ENCODE measurements around the gene GRK2. TPM values are rescaled to one million over a fixed set of nuclear protein-coding genes. Genes with fewer than 3 reads are reported as not detected.

GRK2 gene
- total and polyA plus RNA-seq, 9 of the 15 experiments (the other 6 are each of a cell fraction or from before 2014, with no cell fraction given), result 0.24 to 95.8 (median 56.5) TPM

DNA sequence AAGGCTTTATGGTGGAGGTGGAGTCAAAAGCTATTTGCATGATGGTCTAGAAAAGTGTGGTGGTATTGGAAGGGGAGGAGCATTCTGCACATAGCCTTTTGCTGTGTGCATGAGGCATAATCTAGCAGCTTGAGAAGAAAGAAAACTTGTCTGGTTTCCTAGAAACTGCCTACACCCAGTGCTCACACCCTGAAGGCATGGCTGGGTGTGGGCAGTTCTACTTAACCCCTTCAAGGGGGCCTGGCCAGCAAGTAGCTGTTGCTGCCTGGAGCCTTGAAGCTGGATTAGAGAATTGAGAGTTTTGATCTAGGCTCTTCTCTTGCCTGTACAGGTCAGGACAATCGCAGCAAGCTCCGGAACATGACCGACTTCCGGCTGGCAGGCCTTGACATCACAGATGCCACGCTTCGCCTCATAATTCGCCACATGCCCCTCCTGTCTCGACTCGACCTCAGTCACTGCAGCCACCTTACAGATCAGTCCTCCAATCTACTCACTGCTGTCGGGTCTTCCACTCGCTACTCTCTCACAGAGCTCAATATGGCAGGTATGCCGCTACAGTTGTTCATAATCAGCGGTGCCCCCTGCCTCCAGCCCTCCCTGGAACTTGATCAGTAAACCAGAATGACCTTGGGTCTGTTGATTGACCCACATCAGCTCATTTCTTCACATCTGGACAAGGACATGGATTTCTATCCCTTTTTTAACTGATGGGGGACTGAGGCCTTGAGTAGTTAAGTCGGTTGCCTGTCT is 12.2 kb upstream of the GRK2 start:
- no peak overlapping the region for H3K27ac ChIP-seq (ENCODE audit: extremely low read depth, low read depth, low read length)
- BruUV-seq (replicated peaks), result no TSS peak
- no peaks in the 10 kb centered on the region for H3K9me1 ChIP-seq (ENCODE audit: control insufficient read depth, insufficient read depth, low read length)
- H3K9me3 ChIP-seq (replicated peaks; ENCODE audit: control insufficient read depth, insufficient read depth, low read depth, low read length), result no peaks in the 10 kb centered on the region
- CTCF ChIA-PET (ENCODE audit: low intra/inter-chr PET ratio), result no interaction called here
- H3K9ac ChIP-seq (ENCODE audit: insufficient read depth in 1 of 2, low read depth in 2 of 2, low read length in 2 of 2), result 0 out of 4 replicates have a peak overlapping the region, but pooled peaks of 1 of the 2 experiments have one; percentile 12
- in situ Hi-C loops (cut with MboI), result no loop called here
- DNase-seq (ENCODE audit: extremely low read depth in 1 of 4, low spot score in 3 of 4) (no peak), ATAC-seq (no peak), FAIRE-seq (no peak)
- TF ChIP-seq RBFOX2 (IDR thresholded peaks at IDR 0.05; ENCODE audit: low read depth, low read length) (0 out of 2 replicates have a peak, but pooled peaks have one; percentile 15), ARID2 (IDR thresholded peaks at IDR 0.05) (no peak), POLR2AphosphoS2 (IDR thresholded peaks at IDR 0.05; ENCODE audit: low read length) (peak; percentile 60; the same call in 1 of the 2 replicates), ZNF174 (CRISPR knock-in tag; IDR thresholded peaks at IDR 0.05) (no peak), POLR2G (IDR thresholded peaks at IDR 0.05; ENCODE audit: low read depth, low read length) (0 out of 2 replicates have a peak, but pooled peaks have one; percentile 23), NCOA6 (IDR thresholded peaks at IDR 0.05) (no peak)
- intact Hi-C loops (cut with micrococcal nuclease), result no loop called here
- peaks cover 4 to 16% of the 10 kb centered on the region in 2 experiments; a peak in 2 of 5 replicates for H3K4me1 ChIP-seq (replicated peaks in 1 of 2; ENCODE audit: control insufficient read depth in 2 of 2, insufficient read depth in 2 of 2, low read length in 2 of 2)
- no peak overlapping the region for H2AFZ ChIP-seq (ENCODE audit: low read depth, low read length)
- H4K20me1 ChIP-seq (replicated peaks; ENCODE audit: control insufficient read depth, insufficient read depth, low read length), result peaks cover 15% of the 10 kb centered on the region; the same call in 1 of the 2 replicates
- H3K79me2 ChIP-seq (ENCODE audit: control insufficient read depth, insufficient read depth, low read length), result peaks cover 2% of the 10 kb centered on the region; the same call in 2 of the 3 replicates
- no peak overlapping the region for H3K4me2 ChIP-seq (ENCODE audit: insufficient read depth, low read length)
- no peaks in the 10 kb centered on the region for H3K27me3 ChIP-seq (ENCODE audit: control insufficient read depth in 2 of 2, insufficient read depth in 2 of 2, low read length in 2 of 2)
- 91% methylated on average over 14 of the region's 14 CpGs for WGBS (ENCODE audit: insufficient coverage, low coverage, missing lambda C conversion rate)
- peaks cover 82% of the 10 kb centered on the region for H3K36me3 ChIP-seq (ENCODE audit: control insufficient read depth, insufficient read depth, low read length)
- no peak overlapping the region for H3K4me3 ChIP-seq
- POLR2A ChIA-PET, result interaction anchor here (0.5 to 6.8 kb wide), 9 partner anchors 8 to 353 kb away, joined by 3 to 58 read pairs (median 4); no protein-coding TSS in a partner anchor

Measured in K562 (cell line).